ENCODE data around the gene EPS15.
"Not testable (repeated sequence)": the region's sequence is repeated elsewhere in the genome, so short reads cannot be mapped to it uniquely, and the experiment has no call there.

Gene EPS15

DNA sequence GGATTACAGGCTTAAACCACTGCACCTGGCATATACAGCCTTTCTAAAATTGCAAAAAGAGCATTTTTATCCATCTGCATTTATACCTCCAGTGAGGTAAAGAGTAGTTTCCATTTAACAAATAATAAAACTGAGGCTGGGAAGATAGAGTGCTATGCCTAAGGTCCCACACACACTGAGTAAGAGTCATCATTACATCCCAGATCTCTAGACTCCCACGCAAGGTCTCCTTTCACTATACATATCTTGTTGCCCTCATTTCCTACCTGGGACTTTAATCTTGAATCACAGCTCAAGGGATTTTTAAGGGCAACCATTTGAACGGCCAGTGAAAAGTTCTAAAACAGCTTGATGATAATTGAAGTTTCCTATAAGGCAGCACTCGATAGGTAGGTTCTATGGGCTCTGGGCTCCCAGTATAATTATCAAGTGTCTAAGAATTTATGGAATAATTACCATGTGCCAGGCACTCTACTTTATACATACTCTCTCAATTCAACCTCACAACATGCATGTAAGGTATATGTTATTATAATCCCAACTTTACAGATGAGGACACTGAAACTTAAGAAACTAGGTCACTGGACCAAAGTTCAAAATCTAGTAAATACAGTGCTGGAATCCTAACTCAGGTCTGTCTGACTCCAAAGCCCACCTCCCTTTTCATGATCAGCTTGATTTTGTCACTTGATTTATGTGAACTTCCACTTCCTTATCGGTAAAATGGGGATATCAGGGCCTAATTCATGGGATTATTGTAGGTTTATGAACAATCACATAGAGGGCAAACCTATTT lies 23.3 kb upstream of the EPS15 start:
- no peak for DNase-seq

DNA sequence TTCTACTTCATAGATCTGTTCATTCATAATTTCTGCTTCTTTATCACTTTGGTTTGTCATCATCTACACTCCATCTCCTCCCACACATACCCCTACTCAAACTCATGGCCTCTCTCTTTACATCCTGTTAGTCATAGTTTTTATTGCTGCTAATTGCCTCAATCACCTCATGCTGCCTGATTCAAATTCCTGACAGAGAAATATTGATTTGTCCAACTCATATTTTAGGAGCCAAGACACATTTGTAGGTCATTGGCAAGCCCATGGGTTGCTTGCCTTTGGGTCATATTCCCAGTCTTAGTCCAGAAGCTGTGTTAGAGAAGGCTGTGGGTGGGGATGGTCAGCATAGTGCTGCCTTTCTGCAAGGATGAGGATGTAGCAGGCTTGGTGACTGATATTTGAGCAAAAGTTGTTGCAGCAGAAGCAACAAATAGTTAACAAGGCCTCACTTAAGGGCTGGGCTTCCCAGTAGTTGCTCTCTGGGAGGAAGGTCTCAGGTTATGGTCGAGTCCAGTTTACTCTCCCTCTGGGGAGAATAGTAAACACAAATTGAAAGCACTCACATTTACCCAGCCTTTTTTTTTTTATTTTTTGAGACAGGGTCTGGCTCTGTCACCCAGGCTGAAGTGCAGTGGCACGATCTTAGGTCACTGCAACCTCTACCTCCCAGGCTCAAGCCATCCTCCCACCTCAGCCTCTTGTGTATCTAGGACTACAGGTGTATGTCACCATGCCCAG lies 22.4 kb upstream of the EPS15 start:
- DNase-seq: no peak

DNA sequence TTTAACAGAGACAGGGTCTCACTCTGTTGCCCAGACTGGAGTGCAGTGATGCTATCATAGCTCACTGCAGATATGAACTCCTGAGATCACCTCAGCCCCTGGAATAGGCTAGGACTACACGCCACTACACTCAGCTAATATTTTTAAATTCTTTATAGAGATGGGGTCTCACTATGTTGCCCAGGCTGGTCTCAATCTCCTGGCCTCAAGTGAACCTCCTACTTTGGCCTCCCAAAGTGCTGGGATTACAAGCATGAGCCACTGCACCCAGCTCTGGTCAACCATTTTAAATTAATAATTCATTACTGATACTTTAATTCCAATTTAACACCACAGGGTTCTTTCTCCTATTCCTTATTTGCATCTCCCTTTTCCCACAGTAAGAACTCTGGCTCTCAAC lies 18.5 kb upstream of the EPS15 start:
- no peak for DNase-seq

DNA sequence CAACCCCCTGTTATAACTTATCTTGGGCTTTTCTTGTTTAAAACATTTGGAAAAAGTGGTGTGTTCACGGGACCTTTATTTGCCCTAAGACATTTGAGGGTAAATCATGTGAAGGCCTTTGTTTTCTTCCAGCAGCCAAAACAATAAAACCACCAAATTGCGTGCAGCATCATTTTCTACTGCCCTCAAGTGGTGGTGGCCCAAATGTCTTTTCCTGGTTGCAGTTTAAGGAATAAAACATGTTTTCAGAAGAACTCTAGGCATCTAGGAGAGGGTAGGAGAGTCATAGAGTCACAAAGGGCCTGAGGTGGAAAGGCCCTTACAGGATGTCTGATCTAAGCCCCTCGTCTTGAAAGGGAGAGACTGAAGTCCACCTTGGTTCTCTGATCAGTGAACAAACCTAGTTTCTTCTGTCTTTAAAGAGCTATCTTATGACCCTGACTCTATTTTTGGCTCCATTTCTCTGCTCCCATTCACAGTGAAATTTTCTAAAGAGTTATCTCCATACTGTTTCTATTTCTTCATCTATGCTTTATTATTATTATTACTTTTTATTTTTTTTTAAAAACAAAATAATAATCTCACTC lies 16.0 kb upstream of the EPS15 start:
- DNase-seq: peak; percentile 59

DNA sequence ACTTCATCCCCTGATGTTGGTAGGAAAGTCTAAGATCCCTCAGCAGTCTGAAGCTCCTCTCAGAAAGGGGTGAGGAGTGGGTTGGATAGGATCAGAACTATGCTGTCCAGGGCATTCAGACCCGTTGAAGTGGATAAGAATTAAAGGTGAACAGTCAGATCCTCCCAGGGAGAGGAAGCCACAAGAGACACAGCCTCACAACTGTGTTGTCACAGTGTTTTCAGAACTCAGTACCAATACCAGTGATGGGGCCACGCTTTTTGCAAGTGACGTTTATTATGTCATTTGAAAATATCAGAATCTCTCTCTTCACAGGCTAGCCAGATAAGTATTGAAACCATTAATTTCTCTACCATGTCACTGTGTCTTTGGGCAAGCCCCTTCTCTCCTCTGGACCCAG lies 15.4 kb upstream of the EPS15 start:
- no peak for DNase-seq

DNA sequence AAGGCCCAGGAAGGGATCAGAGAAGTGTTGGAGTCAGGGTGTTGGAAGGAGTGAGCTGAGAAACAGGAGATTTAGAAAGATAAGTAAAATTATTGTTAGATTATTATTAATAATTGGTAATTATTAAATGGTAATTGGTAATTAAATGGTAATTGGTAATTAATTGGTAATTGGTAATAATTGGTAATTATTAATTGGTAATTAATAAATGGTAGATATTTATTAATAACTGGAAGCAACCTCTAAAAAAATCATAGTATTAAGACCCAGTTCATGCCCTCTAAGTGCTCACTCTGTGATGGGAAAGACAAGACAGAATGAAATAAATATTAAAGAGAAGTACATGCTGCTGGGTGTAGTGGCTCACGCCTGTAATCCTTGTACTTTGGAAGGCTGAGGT lies 13.8 kb upstream of the EPS15 start:
- no peak for DNase-seq

DNA sequence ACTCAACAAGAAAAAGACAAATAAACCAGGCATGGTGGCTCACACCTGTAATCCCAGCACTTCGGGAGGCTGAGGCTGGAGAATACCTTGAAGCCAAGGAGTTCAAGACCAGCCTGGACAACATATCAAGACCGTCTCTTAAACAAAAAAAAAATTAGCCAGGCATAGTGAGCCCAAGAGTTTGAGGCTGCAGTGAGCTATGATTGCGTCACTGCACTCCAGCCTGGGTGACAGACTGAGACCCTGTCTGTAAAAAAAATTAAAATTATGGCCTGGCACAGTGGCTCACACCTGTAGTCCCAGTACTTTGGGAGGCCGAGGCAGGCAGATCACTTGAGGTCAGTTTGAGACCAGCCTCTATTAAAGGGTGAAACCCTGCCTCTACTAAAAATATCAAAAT lies 11.4 kb upstream of the EPS15 start:
- not testable (repeated sequence) for DNase-seq

DNA sequence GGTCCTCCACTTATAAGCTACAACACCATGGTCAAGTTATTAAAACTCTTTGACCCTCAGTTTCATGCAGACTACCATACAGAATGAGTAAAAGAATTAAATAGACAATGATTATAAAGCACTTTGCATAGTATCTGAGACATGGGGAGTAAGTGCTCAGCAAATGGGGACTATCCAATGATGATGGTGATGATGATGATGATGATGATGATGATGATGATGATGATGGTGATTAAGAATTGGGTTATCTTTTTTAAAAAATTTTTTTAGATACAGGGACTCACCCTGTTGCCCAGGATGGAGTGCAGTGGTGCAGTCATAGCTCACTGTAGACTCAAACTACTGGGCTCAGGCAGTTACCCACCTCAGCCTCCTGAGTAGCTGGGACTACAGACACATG lies 8.1 kb upstream of the EPS15 start:
- DNase-seq: no peak

DNA sequence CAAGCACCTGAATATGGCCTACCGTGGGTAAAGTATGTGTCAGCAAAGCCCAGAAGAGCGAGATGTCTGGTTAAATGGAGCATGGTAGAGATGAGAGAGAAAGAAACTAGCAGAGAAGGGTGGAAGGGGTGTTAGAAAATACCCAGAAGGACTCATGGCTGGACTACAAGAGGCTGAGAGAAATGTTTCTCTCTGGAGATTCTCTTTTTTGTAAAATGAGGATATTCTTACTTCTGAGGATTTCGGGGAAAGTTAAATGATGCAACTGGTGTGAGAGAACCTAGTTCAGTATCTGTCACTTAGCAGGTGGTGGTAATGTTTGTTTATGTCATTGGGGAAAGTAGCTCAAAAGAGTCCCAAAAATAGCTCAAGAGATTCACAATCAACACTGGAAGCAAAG lies 7.2 kb upstream of the EPS15 start:
- no peak for DNase-seq

DNA sequence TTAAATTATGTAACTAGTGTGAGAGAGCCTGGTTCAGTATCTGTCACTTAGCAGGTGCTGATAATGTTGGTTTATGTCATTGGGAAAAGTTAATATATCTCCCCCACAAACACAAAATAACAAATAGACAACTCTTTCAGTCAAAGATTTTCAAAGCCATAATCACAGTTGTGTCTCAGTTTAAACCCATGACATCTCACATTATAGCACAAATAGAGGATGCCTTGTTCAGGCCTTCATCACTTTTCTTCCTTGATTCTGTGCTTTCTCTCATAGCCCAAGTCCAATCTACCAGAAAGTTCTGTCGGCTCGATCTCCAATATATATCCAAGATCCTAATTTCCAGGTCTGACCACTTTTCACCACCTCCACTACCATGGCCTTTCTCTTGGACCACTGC lies 6.2 kb upstream of the EPS15 start:
- no peak for DNase-seq

DNA sequence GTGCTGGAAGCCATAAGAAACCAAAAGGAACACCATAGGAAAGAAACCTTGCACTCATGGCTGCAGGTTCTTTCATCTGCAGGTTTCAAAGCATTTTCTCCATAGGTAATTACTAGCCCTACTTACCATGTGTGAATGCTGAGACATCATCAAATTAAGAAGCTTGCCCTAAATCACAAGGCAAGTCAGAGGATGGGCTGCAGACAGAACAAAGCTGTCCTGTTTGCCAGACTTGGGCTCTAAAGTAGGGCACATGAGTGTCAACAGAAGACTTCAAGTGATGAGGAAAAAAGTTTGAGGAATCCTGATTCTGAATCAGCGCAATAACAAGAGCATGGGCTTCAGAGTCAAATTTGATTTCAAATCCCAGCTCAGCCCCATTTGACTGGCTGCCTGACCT lies 5.8 kb upstream of the EPS15 start:
- no peak for DNase-seq

DNA sequence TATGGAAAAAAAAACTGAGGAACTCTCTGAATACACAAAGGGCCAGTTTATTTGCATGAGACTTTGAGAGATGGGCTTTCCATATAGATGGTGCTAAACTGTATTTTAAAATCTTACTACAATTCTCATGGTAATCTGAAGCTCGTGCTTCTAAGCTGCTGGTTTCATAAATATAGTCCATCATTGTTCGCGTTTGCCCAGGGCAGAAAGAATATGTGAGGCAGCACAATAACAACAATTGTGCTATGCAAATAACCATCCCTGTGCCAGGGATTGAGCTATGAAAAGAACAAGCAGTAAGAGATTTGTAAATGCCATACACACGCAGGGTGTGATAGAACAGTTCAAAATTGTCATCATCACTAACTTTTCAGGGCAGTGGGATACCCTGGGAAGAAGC lies 4.9 kb upstream of the EPS15 start:
- DNase-seq: no peak

DNA sequence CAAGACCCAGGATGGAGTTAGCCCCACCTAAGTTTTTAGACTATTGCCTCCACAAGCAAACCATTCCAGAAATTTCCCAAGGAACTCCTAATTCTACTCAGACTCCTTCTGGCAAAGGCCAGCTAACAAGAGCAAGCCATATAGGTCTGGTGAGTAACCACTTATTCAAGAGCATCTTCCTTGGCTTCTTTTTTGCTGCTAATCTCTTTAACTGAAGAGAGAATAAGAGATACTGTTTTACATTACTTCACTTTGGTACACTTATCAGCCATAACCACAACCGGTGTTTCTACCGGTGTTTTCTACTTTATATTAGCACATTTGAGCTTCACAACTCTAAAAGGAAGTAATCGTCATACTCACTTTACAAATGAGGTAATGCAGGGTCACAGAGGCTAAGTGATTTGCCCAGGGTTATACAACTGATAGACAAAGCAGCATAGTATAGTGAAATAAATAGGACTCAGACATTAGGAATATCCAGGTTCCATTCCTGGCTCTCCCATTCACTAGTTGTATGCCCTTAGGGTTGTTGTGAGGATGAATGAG lies 1.7 kb upstream of the EPS15 start:
- DNase-seq: no peak

DNA sequence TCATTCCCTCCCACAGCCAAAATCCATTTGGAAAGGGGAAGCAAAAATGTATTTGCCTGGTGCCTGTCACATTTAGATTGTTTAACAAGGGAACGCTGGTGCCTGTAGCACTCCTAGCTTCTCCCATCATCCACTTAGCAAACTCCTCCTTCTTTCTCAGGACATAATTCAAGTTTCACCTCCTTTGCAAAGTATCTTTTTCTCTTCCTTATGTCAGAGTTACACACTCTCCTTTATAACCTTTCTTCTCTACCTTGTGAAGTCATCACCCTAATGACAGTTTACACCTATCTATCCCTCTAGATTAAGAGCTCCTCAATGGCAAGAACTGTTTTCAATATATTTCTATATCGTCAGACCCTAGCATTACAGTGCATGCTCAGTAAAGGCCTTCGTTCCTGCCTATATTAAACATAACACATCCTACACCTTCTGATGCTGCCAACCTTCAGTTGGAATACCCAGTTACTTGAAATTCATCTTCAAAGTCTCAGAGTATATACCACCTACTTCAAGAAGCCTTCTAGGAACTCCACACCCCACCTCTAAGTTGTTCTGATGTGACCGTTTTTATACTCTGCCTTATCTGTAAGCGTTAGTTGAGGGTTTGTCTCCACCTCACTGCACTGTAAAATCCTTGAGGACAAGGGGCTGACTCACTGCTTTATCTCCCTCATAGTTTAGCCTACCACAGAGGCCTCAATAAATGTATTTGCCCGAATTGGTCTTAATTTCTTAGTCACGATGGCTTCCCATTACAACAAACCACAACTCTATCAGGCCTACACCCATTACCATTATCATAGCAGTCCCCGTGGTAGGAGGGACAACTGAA lies 1.0 kb upstream of the EPS15 start:
- no peak for DNase-seq

DNA sequence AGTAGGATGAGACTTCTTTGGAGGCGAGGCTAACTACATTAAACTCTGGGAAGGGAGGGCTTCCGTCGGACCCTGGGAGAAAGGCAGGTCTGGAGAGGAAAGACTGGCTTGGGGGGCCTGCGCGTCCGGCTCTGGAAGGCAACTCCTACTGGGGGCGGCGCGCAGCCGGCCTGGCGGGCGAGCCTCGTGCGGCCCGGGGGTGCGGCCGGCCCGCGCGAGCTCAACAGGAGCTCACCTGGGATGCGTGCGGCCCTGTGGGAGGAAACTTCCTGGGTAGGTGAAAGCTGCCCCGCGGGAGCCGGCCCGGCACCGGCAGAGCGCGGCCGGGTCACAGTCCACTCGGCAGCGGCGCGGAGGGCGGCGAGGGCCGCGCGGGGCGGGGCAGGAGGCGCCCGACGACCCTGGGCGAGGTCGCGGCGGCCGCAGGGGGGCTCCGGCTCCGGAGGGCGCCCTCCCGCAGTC lies 449 bp downstream of the EPS15 start:
- peak; percentile 75 for DNase-seq

DNA sequence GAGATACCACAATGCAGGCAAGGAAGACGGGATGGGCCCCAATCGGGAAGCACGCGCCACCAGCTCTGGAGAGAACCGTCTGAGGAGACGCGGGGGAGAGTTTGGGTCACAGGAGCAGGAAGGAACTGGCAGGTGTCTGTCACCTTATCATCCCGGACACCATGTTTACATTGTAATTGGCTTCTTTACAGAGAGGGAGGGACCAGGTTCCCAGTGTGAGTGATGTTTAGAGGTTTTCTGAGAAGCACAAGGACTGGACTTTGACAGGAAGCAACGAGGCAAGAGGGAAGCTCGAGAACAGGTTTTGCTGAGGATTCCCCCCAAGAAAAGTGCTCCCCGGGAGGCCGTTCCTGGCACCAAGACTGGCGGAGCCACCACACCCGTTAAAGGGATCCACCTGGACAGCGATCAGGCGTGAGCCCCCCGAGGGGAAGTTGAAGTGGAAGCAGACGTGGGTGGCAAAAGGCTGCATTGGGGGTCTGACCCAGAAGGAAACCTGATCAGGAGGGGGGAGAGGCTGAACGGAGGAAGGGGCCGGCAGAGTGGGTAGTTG lies 957 bp downstream of the EPS15 start:
- DNase-seq: peak; percentile 74

DNA sequence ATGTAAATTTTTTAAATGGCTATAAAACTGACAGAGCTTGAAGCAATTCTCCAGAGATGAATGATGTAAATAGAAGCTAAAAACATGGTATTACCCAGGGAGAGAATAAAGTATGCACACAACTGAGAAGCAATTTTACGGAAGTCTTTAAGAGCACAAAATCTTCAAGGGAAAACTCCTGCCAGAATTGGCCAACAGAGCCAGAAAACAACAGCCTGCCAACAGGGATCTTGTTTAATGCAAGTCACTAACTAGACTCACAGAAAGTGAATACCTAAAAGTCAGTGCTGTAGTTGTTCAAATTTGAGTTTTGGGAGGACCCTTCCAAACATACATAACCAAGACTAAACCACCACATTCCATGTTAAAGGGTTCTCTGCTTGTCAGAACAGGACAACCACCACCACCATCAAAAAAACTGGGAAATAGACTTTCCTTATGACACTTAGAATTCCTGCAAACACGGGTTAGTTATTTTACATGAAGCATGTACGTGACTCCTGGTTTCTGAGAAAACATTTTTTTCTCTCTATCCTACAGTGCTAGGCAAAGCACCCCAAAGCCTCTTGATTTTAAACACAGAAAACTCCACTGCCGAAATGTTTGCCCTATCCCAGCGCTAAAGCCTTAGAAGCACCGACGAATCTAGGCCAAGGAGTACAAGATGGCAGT lies 1.6 kb downstream of the EPS15 start:
- DNase-seq: peak; percentile 44

DNA sequence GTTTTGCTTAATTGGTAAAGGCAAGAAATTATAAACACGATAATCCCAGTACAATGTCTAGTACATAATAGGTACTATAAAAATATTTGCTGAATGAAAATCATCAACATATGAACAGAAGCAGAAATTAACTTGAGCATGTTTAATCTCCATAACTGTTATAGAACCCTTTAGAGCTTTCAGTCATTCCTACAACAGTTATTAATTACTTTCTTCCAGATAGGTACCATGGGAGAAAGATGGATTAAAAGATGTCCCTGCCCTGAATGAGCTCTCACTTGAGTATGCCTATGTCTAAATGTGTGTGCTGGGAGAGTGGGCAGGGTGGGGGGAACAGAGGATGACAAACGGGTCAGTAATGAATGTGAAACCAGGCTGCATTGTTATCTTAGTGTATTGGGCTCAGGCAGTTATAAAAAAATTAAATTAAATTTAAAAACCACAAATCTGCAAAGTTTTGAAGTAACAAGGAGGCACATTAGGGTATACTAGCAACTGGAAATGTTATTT lies 2.4 kb downstream of the EPS15 start:
- DNase-seq: no peak

DNA sequence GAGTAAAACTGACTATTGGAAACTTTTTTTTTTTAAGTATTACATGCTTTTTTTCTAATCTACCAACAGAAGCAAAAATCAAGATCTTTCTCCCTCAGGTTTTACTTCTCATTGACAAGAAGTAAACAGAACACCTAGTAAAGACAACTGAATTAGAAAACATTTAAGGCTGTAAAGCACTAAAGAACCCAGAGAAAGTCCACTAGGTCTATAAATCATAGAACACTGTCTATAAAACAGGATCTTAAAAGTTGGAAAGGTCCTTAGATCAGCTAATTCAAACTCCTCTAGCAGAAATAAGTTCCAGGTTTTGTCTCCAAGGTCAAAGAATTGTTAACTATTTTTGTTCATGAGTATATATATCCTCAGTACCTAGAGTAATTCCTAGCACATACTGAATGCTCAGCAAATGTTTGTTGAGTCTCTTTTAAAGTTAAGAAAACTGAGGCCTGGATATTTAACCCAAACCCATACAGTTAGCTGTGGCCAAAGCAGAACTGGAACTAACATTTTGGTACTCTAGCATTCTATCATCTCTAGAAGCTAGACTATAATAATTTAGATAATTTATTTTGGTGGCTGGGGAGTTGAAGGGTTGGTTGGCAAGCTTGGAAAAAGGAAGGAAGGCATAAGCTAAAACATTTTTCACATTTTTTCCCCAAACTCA lies 3.0 kb downstream of the EPS15 start:
- DNase-seq: peak; percentile 28

DNA sequence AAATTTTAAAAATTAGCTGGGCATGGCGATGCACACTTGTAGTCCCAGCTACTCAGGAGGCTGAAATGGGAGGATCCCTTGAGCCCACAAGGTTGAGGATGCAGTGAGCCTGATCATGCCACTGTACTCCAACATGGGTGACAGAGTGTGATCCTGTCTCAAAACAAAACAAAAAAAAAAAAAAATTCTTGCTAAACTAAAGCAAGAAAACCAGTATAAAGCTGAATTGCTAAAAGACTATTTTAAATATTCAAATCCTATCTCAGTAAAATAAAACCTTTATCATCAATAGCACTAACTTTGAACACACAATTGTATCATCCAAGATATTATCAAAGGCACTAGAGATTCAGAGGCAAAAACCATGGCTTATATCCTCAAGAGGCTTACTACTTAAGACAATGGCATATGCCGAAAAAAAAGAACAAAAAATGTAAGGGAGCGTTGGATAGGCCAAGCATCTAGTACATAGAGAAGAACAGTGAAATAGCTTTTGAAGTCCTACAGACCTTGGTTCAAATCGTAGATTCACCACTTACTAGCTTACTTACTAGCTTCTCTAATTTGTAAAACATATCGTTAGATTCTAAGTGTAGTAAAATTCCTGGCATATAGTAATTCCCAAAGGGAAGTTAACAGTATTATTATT lies 3.6 kb downstream of the EPS15 start:
- no peak for DNase-seq

DNA sequence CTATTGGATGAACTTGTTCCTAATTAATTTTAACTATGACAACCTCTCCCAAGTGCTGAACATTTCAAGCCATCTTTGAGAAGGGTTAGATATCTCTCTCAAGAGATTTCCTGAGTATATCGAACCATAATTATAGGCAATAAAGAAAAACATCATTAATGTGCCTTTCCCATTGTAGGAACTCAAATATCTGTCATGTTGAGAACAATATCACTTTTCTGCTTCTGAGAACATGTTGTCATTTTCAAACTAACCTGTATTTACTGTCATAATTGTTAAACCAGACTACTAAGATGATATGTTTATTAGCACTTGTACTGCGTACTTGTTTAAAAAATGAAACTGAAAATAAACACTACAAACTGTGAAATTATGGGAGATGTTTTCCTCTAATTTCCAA lies 4.3 kb downstream of the EPS15 start:
- no peak for DNase-seq

Measured in RPMI8226 (cell line).